ENCODE data around the gene FASTK. TPM values are rescaled to one million over a fixed set of nuclear protein-coding genes. Genes with fewer than 3 reads are reported as not detected.

Gene FASTK
- polyA plus RNA-seq, 10 donors = 45.2 to 83.3 (median 64.0) TPM

DNA sequence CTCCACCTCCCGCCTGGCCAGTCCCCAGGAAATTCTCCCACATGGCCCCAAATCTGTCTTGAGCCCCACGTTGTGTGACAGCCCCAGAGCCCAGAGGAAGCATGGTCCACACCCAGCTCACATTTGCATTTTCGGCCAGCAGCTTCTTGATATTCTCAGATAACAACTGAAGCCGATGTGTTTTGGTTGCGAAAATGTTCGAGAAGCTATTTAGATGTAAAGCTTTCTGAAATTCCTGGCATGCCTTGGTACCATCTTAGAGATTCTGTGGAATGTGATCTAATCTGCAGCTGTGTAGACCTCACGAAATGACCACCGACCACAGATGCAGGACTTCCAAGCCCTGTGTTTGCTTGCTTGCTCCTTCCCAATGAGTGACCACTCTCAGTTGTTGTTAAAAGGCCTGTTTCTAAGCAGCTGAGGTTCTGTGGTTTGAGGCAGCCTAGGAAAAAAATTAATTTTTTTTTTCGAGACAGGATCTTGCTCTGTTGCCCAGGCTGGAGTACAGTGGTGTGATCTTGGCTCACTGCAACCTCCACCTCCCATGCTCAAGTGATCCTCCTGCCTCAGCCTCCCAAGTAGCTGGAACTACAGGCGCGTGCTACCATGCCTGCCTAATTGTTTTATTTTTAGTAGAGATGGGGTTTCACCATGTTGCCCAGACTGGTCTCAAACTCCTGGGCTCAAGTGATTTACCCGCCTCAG, 12.4 kb downstream of the FASTK start:
- DNase-seq = no peak

DNA sequence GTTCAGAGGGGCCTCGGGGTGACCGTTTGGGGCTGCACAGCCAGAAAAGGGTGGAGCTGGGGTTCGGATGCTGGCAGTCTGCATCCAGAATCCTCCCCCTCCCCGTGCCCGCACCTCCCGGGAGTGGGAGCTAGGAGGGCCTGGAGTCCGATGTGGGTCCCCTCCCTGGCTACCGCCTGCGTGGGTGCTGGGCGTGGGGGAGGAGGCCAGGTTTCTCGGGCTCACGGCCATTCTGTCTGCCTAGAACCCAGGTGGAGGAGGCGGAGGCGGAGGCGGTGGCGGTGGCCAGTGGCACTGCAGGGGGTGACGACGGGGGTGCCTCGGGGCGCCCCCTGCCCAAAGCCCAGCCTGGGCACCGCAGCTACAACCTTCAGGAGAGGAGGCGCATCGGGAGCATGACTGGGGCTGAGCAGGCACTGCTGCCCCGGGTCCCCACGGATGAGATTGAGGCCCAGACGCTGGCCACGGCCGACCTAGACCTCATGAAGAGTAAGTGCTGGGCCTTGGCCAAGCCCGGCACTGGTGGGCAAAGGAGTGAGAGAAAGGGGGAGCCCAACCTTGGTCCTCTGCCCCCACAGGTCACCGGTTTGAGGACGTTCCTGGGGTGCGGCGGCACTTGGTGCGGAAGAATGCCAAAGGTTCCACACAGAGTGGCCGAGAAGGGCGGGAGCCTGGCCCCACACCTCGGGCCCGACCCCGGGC, 14.2 kb downstream of the FASTK start:
- no peak for DNase-seq

DNA sequence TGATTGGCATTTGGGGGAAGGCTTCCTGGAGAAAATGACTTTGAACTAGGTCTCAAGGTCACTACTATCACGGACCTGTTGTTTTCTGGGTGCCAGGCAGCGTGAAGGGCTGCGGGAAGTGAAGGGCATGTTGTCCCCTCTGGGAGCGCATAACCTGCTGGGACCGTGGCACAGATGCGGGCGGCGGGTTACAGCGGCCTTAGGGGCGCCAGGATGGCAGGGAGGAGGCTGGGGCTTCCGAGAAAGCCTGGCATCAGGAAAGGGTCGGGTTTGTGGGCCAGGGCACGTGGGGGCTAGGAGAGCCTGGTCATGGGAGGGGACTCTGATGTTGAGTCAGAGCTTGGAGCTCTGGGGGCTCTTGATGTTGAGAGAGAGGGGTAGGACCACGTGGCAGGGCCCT, 15.1 kb downstream of the FASTK start:
- no peak for DNase-seq

DNA sequence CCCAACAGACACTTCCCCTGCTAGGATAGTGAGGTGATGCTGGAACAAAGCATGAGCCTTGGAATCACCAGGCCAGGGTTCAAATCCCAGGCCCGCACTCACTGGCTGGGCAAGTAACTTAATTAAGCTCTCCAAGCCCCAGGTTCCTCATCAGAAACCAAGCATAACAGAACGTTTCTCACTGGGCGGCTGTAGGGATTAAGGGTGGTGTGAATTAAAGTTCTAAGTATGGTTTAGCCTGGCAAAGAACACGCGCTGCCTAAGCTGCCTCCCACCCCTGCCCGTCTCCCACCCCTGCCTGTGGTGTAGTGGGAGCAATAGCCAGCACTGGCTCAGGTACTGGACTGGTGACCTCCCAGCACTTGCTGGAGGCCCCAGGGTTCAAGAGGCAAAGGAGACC, 15.6 kb downstream of the FASTK start:
- no peak for DNase-seq

DNA sequence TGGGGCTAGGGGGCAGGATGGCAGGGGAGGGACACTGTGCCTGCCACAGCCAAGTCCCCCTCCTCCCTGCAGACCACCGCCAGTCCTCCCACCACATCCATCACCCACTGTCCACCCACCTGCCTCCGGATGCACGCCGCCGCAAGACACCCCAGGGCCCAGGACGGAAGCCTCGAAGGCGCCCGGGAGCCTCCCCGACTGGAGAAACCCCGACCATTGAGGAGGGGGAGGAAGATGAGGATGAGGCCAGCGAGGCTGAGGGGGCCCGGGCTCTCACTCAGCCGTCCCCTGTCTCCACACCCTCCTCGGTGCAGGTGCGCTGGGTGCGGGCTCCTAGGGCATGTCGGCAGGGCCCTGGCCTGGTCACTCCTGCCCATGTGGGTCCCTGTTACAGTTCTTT, 16.2 kb downstream of the FASTK start:
- DNase-seq = no peak

DNA sequence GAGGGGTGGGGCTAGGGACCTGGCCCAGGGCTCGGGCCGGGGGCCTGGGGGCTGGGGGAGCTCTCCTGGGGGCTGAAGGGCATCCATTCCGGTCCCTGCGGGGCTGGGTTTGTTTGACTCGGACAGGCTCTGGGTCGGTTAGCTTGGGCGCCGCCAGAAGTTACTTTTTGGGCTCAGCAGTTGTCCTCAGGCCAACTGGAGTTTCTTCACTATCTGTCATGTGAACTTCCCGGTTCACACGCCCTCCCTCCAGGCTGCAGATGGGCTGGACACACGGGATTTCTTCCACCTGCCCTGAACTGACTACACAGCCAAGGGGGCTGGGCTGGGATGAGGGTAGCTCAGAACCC, 17.4 kb downstream of the FASTK start:
- DNase-seq = peak in 1 of 3 donors; percentile 64

DNA sequence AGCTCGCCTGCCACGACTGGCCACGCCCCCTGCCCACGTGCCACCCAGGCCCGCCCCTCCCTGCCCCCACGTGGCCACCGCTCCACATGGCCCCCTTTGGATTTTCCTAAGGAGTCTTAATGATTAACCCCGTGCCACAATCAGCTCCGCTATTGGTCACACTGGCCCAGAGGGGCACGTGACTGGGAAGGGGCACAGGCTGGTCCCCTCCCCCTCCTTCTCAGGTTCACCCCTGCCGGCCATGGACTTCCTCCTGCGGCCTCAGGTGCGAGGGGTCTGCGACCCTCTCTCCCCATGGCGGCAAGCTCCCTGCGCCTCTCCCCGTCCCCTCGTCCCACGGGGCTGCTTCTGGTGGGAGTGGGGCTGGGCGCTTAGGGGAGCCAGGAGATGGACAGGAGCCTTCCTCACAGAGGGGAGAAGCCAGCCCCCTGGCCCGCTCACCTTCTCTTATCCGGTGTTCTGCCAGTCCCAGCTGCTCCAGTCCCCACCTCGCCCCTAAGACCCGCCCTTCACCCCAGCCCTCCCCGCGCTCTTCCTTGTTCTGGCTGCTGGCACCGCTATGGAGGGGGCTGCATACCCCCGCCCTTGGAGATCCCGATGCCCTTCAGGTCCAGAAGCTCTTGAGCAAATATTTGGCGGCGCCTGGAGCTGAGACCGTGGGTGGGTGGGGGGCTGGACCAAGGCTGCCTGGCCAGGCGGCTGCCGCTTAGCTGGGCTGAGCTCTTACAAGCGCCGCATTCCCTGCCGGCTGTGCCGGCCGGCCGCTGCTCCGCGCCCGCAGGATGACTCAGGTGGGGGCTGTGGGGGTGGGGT, 18.0 kb downstream of the FASTK start:
- peak in 1 of 3 donors; percentile 45 for DNase-seq

DNA sequence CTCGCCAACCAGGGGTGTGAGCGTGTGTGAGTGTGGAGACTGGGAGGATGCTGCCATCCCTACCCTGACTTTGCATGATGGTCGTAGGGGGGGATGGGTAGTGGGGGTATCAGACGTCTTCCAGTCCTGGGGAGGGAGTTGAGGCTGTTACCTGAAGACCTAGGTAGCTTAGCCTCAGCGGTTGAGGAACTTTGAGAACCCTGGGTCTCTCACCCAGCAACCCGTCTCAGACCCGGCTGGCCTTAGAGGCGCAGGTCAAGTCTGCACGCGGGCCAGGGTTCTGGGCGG, 18.6 kb downstream of the FASTK start:
- no peak for DNase-seq

DNA sequence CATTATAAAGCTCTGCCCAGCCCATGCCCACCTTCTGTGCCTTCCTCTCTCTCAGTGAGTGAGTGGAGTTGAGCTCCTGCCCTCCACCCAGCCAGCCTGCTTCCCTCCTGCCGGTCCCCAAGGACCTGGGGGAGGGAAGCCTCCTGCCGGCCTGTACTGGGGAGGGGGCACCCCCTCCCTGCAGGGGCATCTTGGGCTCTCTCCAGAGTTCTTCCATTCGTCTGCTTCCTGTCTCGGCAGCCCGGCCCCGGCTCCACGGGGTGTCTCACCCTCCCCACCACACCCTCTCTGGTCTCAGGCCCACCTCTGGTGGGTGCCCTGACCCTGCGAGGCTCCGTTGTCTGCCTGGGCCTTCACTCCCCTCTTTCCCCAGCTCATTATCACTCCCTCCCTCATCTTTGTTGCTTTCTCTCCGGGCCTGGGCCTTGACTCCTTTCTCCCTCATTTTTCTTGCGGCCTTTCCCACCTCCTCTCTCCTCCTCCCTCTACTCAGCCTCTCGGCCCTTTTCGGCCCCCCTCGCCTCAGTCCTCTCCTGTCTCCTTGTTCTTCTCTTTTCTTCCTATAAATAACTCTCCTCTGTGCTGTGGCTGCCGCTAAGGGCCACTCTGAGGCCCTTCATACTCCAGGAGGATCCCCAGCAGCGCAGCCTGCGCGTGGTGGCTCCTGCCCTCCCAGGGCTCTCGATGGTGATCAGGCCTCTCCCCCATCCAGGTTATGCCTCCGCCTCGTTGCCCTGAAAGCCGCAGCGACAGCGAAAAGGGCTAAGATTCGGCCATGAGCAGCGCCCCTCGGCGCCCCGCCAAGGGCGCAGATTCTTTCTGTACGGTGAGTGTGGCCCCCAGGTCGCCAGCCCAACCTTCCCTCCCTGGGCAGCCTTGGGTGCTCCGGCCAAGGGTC, 19.1 kb downstream of the FASTK start:
- no peak for DNase-seq

DNA sequence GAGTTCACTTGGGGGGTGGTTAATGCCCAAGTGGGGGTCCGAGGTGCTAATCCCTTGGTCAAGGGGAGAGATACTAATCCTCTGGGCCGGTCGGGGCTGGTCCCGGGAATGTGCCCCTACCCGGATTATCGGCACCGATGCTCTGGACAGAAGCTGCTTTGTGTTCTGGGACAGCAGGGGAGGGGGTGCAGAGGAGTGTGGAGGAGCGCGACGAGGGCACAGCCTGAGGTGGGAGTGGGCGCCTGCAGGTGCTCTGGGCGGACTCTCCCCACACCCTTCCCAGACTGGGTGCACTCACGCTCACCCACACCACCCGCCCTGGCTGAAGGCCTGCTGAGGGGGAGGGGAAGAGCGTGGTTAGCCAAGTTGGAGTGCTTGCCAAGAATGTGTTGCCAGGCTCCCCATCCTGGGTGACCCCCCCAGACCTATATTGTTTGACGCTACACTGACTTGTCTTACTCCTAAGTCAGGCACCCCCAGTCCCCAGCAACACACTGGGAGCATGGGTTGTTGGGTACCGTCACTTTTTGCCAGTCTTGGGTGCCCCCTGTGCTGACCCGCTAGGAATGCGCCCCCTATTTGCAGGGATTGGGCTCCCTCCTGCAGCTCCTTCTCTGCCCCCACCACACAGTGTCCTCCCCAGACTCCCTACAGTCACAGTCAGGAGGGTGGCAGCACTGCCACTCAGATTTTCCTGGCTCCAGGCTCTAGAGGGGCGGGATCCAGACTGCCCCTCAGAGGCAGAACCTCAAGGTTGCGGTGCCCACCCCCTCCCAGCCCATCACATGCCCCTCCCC, 20.0 kb downstream of the FASTK start:
- DNase-seq = no peak

DNA sequence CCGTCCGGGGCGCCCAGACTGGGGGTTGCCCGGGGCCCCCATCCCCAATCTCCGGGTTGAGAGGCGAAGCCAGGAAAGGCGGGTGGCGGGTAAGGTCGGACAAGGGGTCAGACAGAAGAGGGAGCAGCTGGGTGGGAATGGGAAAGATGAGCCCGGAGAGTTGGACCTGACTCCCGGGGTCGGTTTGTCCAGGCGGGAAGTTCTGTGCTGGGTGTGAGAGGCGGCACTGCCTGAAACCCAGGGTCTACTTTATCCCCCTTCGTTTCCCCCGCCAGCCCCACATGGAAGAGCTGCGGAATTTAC, 20.5 kb downstream of the FASTK start:
- no peak for DNase-seq

DNA sequence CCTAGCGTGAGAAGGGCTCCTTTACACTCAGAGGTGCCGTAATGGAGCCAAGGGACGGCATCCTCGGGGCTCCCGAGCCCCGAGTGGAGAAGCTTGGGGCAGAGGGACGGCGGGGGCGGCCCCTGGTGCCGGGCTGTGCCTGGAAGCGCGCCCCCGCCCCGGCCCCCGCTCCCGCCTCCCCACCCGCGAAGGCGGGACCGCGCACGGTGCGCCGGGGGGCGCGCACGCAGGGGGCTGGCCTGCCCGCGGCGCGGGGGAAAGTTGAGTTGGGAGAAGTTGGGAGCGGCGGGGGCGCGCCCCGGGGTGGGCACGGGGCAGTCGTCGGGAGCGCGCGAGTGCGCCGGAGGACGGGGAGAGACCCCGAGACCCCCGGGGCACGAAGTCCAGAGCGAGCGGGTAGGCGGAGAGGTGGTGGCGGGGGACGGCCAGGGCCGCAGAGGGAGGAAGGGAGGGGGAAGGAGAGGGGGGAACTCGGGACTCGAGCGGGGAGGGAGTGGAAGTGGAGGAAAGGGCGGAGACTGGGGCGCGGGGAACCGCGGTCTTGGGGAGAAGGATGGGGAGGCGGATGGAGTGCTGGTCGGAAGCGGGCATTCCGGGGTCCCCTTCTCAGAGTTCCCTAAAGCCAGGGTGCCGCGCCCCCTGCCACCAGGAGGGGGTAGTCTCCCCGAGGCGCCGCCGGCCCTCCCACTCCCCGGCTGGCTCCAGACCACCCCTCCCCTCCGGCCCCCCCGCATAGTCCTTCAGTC, 21.1 kb downstream of the FASTK start, which contains the start of gene SLC4A2:
Gene SLC4A2 (plus strand): TSS at position 223 of the 746 bp plus-strand sequence. CDS start 2,399 bp downstream, outside the sequence.
- peak; percentile 84 to 94 (median 91) for DNase-seq

DNA sequence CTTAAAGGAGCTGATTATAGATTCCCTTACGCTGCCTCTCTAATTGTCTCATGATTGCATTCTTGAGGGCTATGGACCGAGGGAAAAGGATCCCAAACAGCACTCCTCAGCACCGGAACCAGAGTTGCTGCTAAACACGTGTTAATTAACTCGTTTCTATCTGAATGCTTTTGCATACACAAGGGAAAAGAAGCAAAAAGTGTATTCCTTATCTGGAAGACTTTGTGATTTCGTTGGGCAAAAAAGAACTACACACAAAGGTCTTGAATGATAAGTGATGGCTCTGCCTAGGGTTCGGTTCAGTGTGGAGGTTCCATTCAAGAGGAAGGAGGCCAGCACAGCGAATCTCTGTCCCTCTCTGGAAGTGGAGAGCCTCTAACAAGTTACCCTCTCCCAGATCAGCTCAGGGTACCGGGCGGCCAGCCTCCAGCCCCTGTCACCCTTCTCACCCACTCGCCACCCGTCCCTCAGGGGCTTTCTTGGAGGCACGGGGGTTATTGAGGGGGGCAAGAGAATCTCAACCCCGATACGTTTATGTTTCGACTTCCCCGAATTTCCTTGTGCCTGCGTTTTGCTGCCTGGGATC, 21.7 kb downstream of the FASTK start:
- DNase-seq = peak in 1 of 3 donors; percentile 37

DNA sequence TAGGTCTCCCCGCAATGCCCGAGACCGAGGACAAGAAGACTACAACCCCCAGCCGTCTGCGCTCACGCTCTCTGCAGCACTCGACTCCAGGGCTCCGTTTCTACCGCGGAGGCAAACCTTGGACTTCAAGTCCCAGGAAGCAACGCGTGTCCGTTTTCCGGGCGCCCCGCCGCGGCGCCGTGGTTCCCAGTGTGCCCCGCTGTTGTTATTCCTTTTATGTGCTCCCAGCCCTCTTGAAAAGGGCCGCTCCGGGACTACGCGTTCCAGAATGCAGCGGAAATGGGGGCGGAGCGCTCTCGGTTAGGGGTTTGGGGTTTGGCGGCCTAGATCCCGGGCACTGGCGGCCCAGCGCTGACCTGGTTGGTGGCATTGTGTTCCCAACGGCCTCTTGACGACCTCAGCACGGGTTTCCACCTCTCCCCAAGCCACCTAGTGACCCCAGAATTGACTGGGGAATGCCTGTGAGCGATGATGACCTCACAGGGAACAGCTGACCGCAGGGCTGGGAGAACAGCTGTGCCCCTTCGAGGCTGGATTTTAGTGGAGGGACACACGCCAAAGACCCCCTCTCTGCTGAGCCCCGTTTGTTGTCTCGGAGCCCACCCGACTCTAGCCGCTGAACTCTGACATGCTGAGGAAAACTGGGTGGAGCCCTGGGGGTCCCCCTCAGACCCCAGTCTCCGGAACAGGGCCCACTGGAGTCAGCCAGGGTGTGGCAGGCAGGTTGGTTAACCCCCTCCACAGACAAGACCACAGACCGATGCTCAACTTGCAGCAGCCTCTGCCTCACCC, 22.4 kb downstream of the FASTK start:
- peak; percentile 99 to 100 (median 99) for DNase-seq

DNA sequence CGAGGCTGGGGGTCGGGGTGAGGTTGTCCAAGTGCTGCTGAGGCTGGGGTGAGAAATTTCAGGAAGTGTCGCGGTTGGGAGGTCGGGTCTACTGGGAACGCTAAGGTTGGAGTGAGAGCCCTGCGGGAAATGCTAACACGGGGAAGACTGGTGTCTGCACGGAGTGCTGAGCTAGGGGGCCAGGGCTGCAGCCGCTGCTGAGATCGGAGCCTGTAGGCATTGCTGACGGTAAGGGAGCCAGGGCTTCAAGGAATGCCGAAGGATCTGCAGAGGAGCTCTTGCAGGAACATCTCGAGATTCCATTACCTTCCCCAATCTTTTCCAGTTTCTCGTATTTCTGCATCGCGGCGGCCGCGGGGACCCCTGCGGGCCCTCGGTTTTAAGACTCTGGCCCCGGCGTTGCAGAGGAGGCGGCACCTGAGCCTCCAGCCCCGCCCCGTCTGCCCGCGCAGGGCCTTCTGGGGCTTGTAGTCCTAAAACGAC, 23.1 kb downstream of the FASTK start, which contains the start of gene CDK5:
Gene CDK5 (minus strand): TSS at position 392 of the 483 bp plus-strand sequence. CDS start 49 bp downstream, at position 343.
- DNase-seq = no peak

DNA sequence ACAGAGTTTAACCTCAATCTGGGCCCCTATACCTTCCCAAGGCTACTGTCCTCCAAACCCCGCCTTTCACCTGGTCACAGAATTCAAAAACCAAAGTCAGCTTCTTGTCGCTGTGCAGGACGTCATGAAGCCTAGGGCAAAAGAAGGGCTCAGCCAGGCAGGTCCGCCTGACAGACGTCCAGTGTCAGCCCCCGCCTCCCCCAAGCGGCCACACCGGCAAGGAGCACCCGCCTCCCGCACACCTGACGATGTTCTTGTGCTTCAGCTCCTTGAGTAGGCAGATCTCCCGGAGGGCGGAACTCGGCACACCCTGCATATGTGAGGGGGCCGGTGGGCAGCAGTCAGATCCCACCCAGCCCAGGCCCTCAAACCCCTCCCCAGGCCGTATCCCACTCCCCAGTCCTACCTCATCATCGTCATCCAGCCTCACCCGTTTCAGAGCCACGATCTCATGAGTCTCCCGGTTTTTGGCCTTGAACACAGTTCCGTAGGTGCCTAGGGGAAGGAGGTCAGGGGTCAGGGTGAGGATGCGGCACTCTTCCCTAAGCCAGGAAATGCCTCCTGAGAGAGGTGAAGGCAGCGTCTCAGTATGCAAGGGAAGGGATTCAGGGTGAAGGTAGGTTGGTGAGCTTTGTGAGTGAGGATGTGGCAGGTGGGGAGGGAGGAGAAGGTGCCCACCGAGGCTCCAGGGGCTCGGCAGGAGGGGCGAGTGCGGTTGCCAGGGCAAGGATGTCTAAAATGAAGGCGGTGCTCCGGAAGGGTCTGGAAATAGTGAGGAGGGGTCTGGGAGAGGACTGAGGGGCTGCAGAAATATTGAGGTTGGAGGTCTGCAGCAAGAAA, 23.7 kb downstream of the FASTK start:
- DNase-seq = no peak

DNA sequence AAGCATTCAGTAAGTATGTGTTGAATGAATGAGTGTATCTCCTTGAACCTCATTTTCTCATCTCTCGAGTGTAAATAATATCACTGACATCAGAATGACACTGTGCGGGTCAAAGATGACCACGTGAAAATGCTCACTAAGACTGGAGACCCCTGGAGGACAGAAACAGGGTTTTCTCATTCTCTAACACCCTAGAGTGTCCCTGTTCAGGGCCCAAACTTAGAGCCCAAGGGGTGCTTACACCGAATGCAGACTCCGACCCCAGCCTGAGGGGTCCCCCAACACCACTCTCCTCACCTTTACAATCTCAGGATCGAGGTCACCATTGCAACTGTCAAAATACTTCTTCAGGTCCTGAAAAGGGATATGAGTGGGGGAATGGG, 24.3 kb downstream of the FASTK start:
- DNase-seq = no peak

DNA sequence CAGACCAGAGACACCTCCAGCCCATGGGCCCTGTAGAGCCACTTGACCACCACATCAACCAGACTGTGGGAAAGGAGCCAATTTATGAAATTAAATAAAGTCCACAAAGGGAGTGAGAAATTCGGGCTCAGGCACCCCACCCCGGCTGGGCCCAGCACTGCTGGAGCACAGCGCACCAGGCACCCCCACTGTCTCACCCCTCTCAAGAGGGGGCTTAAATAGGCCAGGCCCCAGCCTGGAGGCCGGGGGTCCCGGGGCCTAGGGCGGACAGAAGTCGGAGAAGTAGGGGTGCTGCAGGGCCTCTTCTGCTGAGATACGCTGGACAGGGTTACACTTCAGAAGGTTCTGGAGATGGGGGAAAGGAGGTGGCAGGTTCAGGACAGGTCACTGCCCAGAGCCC, 26.9 kb downstream of the FASTK start:
- DNase-seq = no peak

Measured in muscle of back (tissue), 11 donors.